BLaER1 treated with 17β-estradiol and CSF1 and Interleukin-3, amounts not matched to agents 10 nM and 100 nM (cell line): Measurements from ENCODE around the gene NUP93.

ENCODE experiments used
- H3K27ac ChIP-seq, 11 experiments: shearing (Covaris generic); formaldehyde crosslinking; 2 replicates each; pipeline ENCODE4 v1.8.1; 2022
- H3K27me3 ChIP-seq, 11 experiments: shearing (Covaris generic); formaldehyde crosslinking; 2 replicates each; pipeline ENCODE4 v1.8.1; 2022
- H3K36me3 ChIP-seq, 11 experiments: shearing (Covaris generic); formaldehyde crosslinking; 2 replicates each; pipeline ENCODE4 v1.8.1; 2022
- H3K4me1 ChIP-seq, 10 experiments: shearing (Covaris generic); formaldehyde crosslinking; 2 replicates each; pipeline ENCODE4 v1.8.1; 2022
- H3K4me2 ChIP-seq, 11 experiments: shearing (Covaris generic); formaldehyde crosslinking; 2 replicates each; pipeline ENCODE4 v1.8.1; 2022
- H3K4me3 ChIP-seq, 10 experiments: shearing (Covaris generic); formaldehyde crosslinking; 2 replicates each; pipeline ENCODE4 v1.8.1; 2022
- H3K9ac ChIP-seq, 11 experiments: shearing (Covaris generic); formaldehyde crosslinking; 2 replicates each; pipeline ENCODE4 v1.8.1; 2022
- H3K9me3 ChIP-seq, 11 experiments: shearing (Covaris generic); formaldehyde crosslinking; replicated peaks in 1 of 11; 2 replicates each; pipeline ENCODE4 v1.8.1; 2022
- H4K20me1 ChIP-seq, 11 experiments: shearing (Covaris generic); formaldehyde crosslinking; 2 replicates each; pipeline ENCODE4 v1.8.1; 2022
- Cebpa-rat ChIP-seq, 11 experiments: shearing (Covaris generic); IDR thresholded peaks; 2 replicates each; pipeline ENCODE4 v1.8.1; 2022

The NUP93 gene

DNA sequence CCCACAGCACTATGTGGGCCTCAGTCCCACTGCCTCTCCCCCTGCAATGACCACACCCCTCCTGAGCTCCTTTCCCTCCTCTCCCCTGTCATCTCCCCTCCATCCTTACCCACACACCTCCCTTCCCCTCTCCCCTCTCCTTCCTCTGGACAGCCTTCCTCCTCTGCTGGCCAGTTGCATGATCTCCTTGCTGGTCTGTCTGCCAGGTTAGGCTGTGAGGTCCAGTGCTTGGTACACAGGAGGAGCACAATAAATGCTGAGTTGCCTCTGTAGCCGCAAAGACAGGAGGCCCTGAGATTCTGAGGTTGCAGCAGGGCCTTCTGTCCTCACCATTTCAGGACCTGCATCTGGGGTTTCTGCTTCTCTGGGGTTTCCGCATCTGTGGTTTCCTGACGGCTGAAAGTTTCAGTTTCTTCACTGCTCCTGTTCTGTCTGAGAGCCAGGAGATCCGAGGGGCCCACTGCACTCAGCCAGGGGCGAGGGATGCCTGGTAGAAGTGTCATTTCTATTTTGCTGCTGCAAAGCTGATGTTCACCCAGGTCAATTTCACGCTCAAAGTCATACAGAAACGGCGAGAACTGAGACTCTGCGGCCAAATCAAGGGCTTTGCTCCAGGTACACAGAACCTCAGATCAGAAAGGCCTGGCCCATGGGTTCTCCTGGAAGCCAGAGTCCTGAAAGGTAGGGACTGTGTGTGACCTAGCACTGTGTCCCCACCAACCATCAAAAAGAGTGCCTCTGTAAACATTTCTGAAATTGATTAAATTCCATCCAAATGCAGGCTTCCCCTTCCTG, 130.5 kb downstream of the NUP93 start:
- Histone ChIP-seq H3K4me1 (peaks cover 69 to 99% (median 88%) of the 10 kb centered on the region in 10 experiments), H3K9me3 (no peaks in the 10 kb centered on the region), H3K4me2 (peak overlapping the region; percentile 76 to 94 (median 85)), H3K9ac (peak overlapping the region in 10 of 11 experiments; percentile 10 to 88 (median 80); a peak in 18 of 22 replicates), H4K20me1 (no peaks in the 10 kb centered on the region), H3K36me3 (no peaks in the 10 kb centered on the region), H3K4me3 (peak overlapping the region in 7 of 10 experiments; percentile 19 to 54 (median 35); a peak in 11 of 20 replicates), H3K27me3 (no peaks in the 10 kb centered on the region), H3K27ac (peak overlapping the region in 10 of 11 experiments; percentile 61 to 98 (median 93); a peak in 19 of 22 replicates)
- TF ChIP-seq Cebpa-rat (IDR thresholded peaks at IDR 0.05) = peak in 4 of 11 experiments; percentile 38 to 91 (median 60); a peak in 6 of 22 replicates

DNA sequence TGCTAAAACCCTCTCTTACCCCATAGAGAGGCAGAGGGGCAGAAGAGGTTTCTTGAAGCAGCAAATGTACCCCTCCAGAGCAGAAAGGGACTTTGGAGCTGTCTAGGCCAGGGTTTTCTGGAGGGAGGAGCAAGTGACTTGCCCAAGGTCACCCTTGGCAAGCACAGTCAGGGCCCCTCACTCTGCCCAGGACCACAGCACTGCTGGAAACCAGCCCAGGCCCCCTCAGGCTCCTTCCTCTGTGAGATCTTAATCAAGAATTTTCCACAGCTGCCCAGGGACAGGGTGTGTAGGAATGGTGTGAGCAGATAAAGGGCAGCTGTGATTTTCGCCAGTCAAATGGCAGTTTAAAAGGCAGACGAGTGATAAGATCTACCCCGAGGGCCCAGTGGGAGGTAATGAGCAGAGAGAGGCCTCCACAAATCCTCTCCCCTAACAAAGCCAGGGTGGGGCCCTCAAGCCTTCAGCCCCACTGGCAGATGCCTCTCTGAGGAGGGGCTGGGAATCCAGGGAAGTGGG, 131.2 kb downstream of the NUP93 start:
- peak overlapping the region; percentile 10 to 88 (median 80); a peak in 20 of 22 replicates for H3K9ac ChIP-seq
- H3K27ac ChIP-seq = peak overlapping the region; percentile 21 to 98 (median 93); a peak in 20 of 22 replicates
- no peak for TF ChIP-seq Cebpa-rat (IDR thresholded peaks at IDR 0.05)
- H3K4me1 ChIP-seq = peaks cover 71 to 95% (median 85%) of the 10 kb centered on the region in 10 experiments
- peak overlapping the region in 6 of 10 experiments; percentile 19 to 48 (median 33); a peak in 9 of 20 replicates for H3K4me3 ChIP-seq
- no peaks in the 10 kb centered on the region for H4K20me1 ChIP-seq
- H3K9me3 ChIP-seq = no peaks in the 10 kb centered on the region
- no peaks in the 10 kb centered on the region for H3K27me3 ChIP-seq
- H3K36me3 ChIP-seq = no peaks in the 10 kb centered on the region
- H3K4me2 ChIP-seq = peak overlapping the region; percentile 76 to 94 (median 85)

DNA sequence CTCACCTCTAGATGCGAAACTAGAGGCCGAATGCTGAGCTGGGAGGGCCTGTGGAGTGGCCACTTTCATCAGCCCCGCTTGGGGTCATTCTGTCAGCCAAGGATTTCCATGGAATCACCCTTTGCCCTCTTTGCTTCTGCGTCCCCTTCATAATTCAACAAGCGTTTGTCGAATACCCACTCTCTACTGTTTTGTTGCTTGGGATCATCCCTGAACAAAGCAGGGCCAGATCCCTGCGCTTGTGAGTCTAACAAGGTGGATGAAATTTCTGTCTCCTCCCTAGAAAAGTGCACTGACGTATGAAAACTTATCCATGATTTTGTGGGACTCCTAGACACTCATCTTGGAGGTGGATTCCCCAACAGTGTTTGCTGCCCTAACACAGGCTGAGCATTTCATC, 131.8 kb downstream of the NUP93 start:
- H3K4me3 ChIP-seq = 0 out of 20 replicates have a peak overlapping the region, but pooled peaks of 2 of the 10 experiments have one; percentile 19 to 45
- peak overlapping the region; percentile 76 to 94 (median 87) for H3K4me2 ChIP-seq
- H3K4me1 ChIP-seq = peaks cover 76 to 95% (median 86%) of the 10 kb centered on the region in 10 experiments
- H4K20me1 ChIP-seq = no peaks in the 10 kb centered on the region
- TF ChIP-seq Cebpa-rat (IDR thresholded peaks at IDR 0.05) = no peak
- H3K27ac ChIP-seq = peak overlapping the region in 10 of 11 experiments; percentile 40 to 98 (median 93); a peak in 19 of 22 replicates
- no peaks in the 10 kb centered on the region for H3K9me3 ChIP-seq
- H3K36me3 ChIP-seq = no peaks in the 10 kb centered on the region
- no peaks in the 10 kb centered on the region for H3K27me3 ChIP-seq
- peak overlapping the region in 9 of 11 experiments; percentile 62 to 88 (median 81); a peak in 16 of 22 replicates for H3K9ac ChIP-seq

DNA sequence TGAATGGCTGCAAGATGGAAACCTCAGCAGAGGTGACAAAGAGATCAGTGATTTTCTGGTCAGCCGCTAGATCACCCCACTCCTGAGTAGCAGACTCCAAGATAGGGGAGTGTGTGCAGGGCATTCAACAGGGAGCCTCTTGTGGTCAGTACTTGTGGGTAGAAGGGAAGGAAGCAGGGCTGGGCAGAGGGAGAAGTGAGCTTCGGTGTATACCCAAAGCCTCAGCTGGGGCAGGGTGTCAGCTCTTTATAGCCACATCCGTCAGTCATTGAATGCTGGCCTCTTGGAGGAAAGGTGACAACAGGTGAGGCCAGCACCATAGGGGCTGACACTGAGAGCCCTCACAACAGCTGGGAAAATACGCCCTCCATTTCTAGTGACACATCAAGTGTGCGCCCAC, 132.8 kb downstream of the NUP93 start:
- Histone ChIP-seq H3K27ac (peak overlapping the region in 9 of 11 experiments; percentile 6 to 98 (median 93); a peak in 16 of 22 replicates), H3K9ac (peak overlapping the region in 7 of 11 experiments; percentile 78 to 88 (median 86); a peak in 10 of 22 replicates), H3K4me1 (peaks cover 72 to 95% (median 85%) of the 10 kb centered on the region in 10 experiments), H3K9me3 (no peaks in the 10 kb centered on the region), H3K4me2 (peak overlapping the region; percentile 76 to 94 (median 87)), H3K27me3 (no peaks in the 10 kb centered on the region), H4K20me1 (no peaks in the 10 kb centered on the region), H3K4me3 (no peak overlapping the region), H3K36me3 (no peaks in the 10 kb centered on the region)
- TF ChIP-seq Cebpa-rat (IDR thresholded peaks at IDR 0.05) = no peak

DNA sequence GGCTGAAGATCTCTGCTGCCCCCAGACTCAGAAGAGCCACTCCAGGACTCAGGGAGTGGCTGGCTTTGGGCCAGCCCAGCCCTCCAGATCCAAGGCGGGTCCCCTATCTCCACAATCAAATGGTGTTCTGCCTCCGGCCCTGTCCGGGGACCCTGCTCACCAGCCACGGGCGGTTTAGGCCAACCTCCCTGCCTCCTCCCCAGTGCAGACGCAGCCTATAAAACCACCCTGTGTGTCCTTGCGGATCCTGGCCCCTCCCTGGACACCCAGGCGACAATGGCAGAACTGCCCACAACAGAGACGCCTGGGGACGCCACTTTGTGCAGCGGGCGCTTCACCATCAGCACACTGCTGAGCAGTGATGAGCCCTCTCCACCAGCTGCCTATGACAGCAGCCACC, 135.0 kb downstream of the NUP93 start, which contains the start of gene SLC12A3:
Gene SLC12A3 (plus strand): TSS at position 248 of the 400 bp plus-strand sequence. CDS start 29 bp downstream, at position 277.
- Histone ChIP-seq H3K4me2 (peak within 1 kb of the TSS in 5 of 11 experiments; percentile 2 to 90 (median 37); a peak in 7 of 22 replicates), H3K4me1 (peaks cover 69 to 95% (median 82%) of the 10 kb centered on the region in 10 experiments), H3K9me3 (no peaks in the 10 kb centered on the region)

DNA sequence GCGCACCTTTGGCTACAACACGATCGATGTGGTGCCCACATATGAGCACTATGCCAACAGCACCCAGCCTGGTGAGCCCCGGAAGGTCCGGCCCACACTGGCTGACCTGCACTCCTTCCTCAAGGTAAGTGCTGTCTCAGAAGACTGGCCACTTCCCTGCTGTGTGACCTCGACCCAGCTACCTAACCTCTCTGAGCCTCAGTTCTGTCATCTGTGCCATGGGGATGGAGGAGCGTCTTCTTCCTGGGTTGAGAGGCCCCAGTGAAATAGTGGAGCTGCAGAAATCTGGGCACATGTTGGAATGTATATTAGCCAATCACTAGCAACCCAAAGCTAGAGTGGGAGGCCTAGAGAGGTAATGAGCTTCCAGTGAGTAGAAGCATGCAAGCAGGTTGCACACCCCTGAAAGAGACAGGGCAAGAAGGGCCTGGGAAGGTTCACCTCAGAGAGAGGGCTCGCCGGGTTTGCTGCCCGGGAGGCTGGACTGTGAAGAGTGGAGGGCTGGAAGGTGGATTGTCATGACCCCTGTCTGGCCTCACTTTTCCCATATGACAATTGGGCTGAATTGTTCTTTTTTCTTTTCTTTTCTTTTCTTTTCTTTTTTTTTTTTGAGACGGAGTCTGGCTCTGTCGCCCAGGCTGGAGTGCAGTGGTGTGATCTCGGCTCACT, 135.6 kb downstream of the NUP93 start:
- H3K9me3 ChIP-seq = no peaks in the 10 kb centered on the region
- H4K20me1 ChIP-seq = no peaks in the 10 kb centered on the region
- H3K27ac ChIP-seq = peak overlapping the region in 4 of 11 experiments; percentile 39 to 60 (median 49); a peak in 6 of 22 replicates
- no peaks in the 10 kb centered on the region for H3K36me3 ChIP-seq
- peak overlapping the region in 3 of 11 experiments; percentile 20 to 90 (median 43); a peak in 2 of 22 replicates for H3K4me2 ChIP-seq
- no peak overlapping the region for H3K4me3 ChIP-seq
- H3K9ac ChIP-seq = peak overlapping the region in 2 of 11 experiments; percentile 16 to 24; a peak in 1 of 22 replicates
- peaks cover 69 to 95% (median 82%) of the 10 kb centered on the region in 10 experiments for H3K4me1 ChIP-seq
- TF ChIP-seq Cebpa-rat (IDR thresholded peaks at IDR 0.05) = no peak
- H3K27me3 ChIP-seq = no peaks in the 10 kb centered on the region

More for the DNA sequence above, 135.0 kb downstream of the NUP93 start, which contains the start of gene SLC12A3:
- no peaks in the 10 kb centered on the region for H3K27me3 ChIP-seq
- no peaks in the 10 kb centered on the region for H4K20me1 ChIP-seq
- peak within 1 kb of the TSS in 8 of 11 experiments; percentile 18 to 60 (median 43); a peak in 14 of 22 replicates for H3K27ac ChIP-seq
- no peaks in the 10 kb centered on the region for H3K36me3 ChIP-seq
- H3K4me3 ChIP-seq = no peak within 1 kb of the TSS
- no peak for TF ChIP-seq Cebpa-rat (IDR thresholded peaks at IDR 0.05)
- peak within 1 kb of the TSS in 6 of 11 experiments; percentile 12 to 53 (median 24); a peak in 3 of 22 replicates for H3K9ac ChIP-seq

DNA sequence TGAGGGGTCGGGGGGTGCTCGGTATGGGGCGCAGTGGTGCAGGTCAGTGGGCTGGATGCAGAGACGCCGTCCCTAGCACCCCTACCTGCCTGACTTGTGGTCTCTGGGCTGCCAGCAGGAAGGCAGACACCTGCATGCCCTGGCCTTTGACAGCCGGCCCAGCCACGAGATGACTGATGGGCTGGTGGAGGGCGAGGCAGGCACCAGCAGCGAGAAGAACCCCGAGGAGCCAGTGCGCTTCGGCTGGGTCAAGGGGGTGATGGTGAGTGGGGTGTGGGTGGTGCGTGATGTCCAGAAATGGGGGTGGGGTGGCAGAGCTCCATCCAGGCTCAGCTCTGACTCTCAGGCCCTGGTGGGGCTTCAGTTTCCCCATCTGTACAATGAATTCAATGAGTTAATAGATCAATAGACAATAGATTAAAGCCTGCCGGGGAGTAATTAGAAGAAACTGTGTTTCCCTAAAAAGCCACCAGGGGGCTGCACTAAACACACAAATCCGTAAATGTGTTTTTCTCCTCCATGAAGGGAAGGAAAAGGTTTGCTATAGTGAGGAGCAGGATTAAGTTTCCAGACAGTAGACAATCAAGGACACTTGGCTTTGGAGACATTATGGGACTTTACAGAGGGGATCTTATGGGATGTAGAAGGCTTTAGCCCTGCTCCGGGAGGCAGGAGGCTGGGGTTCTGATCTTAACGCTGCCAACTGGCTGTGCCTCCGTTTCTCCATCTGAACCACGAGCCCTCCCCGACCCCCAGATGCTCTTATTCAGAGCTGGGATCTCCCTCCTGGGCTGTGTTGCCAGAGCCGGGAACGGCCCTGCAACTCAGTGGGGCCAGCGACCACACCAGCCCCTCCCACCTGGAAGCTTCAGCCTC, 137.3 kb downstream of the NUP93 start:
- no peak for TF ChIP-seq Cebpa-rat (IDR thresholded peaks at IDR 0.05)
- Histone ChIP-seq H3K9me3 (no peaks in the 10 kb centered on the region), H3K4me1 (peaks cover 69 to 95% (median 80%) of the 10 kb centered on the region in 10 experiments), H4K20me1 (no peaks in the 10 kb centered on the region), H3K9ac (peak overlapping the region in 7 of 11 experiments; percentile 13 to 48 (median 35); a peak in 9 of 22 replicates), H3K36me3 (no peaks in the 10 kb centered on the region), H3K27ac (peak overlapping the region in 7 of 11 experiments; percentile 28 to 64 (median 59); a peak in 14 of 22 replicates), H3K27me3 (no peaks in the 10 kb centered on the region), H3K4me3 (no peak overlapping the region), H3K4me2 (peak overlapping the region; percentile 32 to 71 (median 41); a peak in 21 of 22 replicates)
